Esophagus muscularis mucosa (tissue), 4 donors: Measurements from ENCODE around the gene DGKA. TPM values are rescaled to one million over a fixed set of nuclear protein-coding genes. Genes with fewer than 3 reads are reported as not detected.

Experiments
- DNase-seq: peaks from one replicate; pipeline ENCODE4 v3.0.0-alpha.2; 2017; ENCODE audit errors: extremely low spot score
- H3K27ac ChIP-seq, 4 donors: fragments of 200-600 bp; sonication (generic); replicated peaks in 1 of 4; 1 replicate in 3 of 4; 2 replicates in 1 of 4; pipeline ENCODE4 v1.5.1; 2016 to 2019; ENCODE audit warnings: mild to moderate bottlenecking in 1 of 4
- H3K27me3 ChIP-seq, 4 donors: fragments of 200-600 bp; sonication (generic); one replicate each; pipeline versions ENCODE4 v1.5.1 to v1.6.0; 2016 to 2019
- H3K36me3 ChIP-seq, 4 donors: fragments of 200-600 bp; sonication (generic); one replicate each; pipeline ENCODE4 v1.5.1; 2016 to 2019
- H3K4me1 ChIP-seq, 4 donors: fragments of 200-600 bp; sonication (generic); one replicate each; pipeline ENCODE4 v1.5.1; 2016 to 2019
- H3K4me3 ChIP-seq, 4 donors: fragments of 200-600 bp; sonication (generic); 1 replicate in 2 of 4; 2 replicates in 2 of 4; pipeline ENCODE4 v1.5.1; 2016 to 2019; ENCODE audit warnings: mild to moderate bottlenecking in 4 of 4, moderate library complexity in 1 of 4
- H3K9me3 ChIP-seq, 4 donors: fragments of 200-600 bp; sonication (generic); 1 replicate in 3 of 4; 2 replicates in 1 of 4; pipeline ENCODE4 v1.5.1; 2016 to 2019
- CTCF ChIP-seq, 3 experiments: fragments of 200-600 bp in 2 of 3; fragments of 450-650 bp in 1 of 3; sonication (generic) in 2 of 3; IDR thresholded peaks; one replicate each; pipeline ENCODE4 v1.5.1; 2017 to 2019; ENCODE audit warnings: antibody characterized with exemption in 3 of 3, mild to moderate bottlenecking in 2 of 3, moderate library complexity in 1 of 3
- EP300 ChIP-seq: sonication (generic); formaldehyde crosslinking; IDR thresholded peaks from one replicate; pipeline ENCODE4 v1.6.1; 2017; ENCODE audit warnings: antibody characterized with exemption
- POLR2A ChIP-seq: fragments of 450-650 bp; IDR thresholded peaks from one replicate; pipeline ENCODE4 v1.6.1; 2017; ENCODE audit warnings: antibody characterized with exemption, moderate library complexity, mild to moderate bottlenecking, low read depth
- POLR2AphosphoS5 ChIP-seq, 2 donors: sonication (generic); formaldehyde crosslinking; IDR thresholded peaks; one replicate each; pipeline ENCODE4 v1.6.1; 2017; ENCODE audit warnings: antibody characterized with exemption in 2 of 2
- WGBS: methylation state at CpG from one replicate; pipeline ENCODE4 v1.1.5; 2018; 5-methylcytosine and 5-hydroxymethylcytosine counted together
- intact Hi-C: fragments of 100-400 bp; cut with DNase I; formaldehyde crosslinking; loops from one replicate; pipeline ENCODE4 v1.15.1; 2023
- total RNA-seq, 4 donors: library from RNA; depleted of rRNA; stranded (reverse); fragments of >200 nt; gene quantifications; one replicate each; pipeline versions ENCODE4 v1.1.0 to v1.2.1, GENCODE V29; 2016

Gene DGKA
- total RNA-seq, 4 donors from 2014 or later: 18.7 to 39.7 (median 24.7) TPM

GRCh38 chr12:55901881-55902490, 29.0 kb upstream of the DGKA start:
- peaks cover 6 to 28% (median 23%) of the 10 kb centered on the region in 4 donors for H3K36me3 ChIP-seq
- no peak overlapping the region for H3K4me3 ChIP-seq
- WGBS: 90% methylated on average over 7 of the region's 7 CpGs
- intact Hi-C loops: no loop called here
- no peaks in the 10 kb centered on the region for H3K4me1 ChIP-seq
- no peaks in the 10 kb centered on the region for H3K9me3 ChIP-seq
- H3K27me3 ChIP-seq: no peaks in the 10 kb centered on the region
- no peak overlapping the region for H3K27ac ChIP-seq
- no peak for DNase-seq
- TF ChIP-seq POLR2AphosphoS5 (IDR thresholded peaks at IDR 0.05) (no peak), CTCF (IDR thresholded peaks at IDR 0.05) (no peak), EP300 (no peak), POLR2A (no peak)

- H3K4me3 ChIP-seq: no peak overlapping the region
These were observed 24.9 kb upstream of the DGKA start for GRCh38 chr12:55906056-55906455.

GRCh38 chr12:55908726-55909512, 22.0 kb upstream of the DGKA start:
- H3K27me3 ChIP-seq: no peaks in the 10 kb centered on the region

More at GRCh38 chr12:55906056-55906455, 24.9 kb upstream of the DGKA start:
- Histone ChIP-seq H3K27me3 (no peaks in the 10 kb centered on the region), H3K9me3 (no peaks in the 10 kb centered on the region), H3K27ac (no peak overlapping the region), H3K4me1 (peaks cover 10 to 18% (median 15%) of the 10 kb centered on the region in 4 donors), H3K36me3 (peaks cover 6 to 23% (median 21%) of the 10 kb centered on the region in 4 donors)
- intact Hi-C loops: no loop called here
- DNase-seq: no peak
- WGBS: 70% methylated on average over 1 of the region's 1 CpG
- TF ChIP-seq POLR2A (no peak), CTCF (IDR thresholded peaks at IDR 0.05) (no peak), POLR2AphosphoS5 (IDR thresholded peaks at IDR 0.05) (no peak)

GRCh38 chr12:55909513-55909884, 21.5 kb upstream of the DGKA start:
- H3K4me1 ChIP-seq: peaks cover 15 to 20% (median 17%) of the 10 kb centered on the region in 4 donors
- H3K27ac ChIP-seq: peak overlapping the region in 3 of 4 donors; percentile 4 to 52 (median 32)
- intact Hi-C loops: no loop called here

More at GRCh38 chr12:55908726-55909512, 22.0 kb upstream of the DGKA start:
- intact Hi-C loops: no loop called here
- DNase-seq: no peak
- Histone ChIP-seq H3K9me3 (no peaks in the 10 kb centered on the region), H3K27ac (peak overlapping the region; percentile 4 to 52 (median 28)), H3K4me3 (no peak overlapping the region), H3K36me3 (peaks cover 0 to 8% (median 4%) of the 10 kb centered on the region in 4 donors), H3K4me1 (peaks cover 15 to 20% (median 16%) of the 10 kb centered on the region in 4 donors)
- 62% methylated on average over 8 of the region's 8 CpGs for WGBS
- TF ChIP-seq CTCF (IDR thresholded peaks at IDR 0.05) (no peak), POLR2A (no peak), POLR2AphosphoS5 (IDR thresholded peaks at IDR 0.05) (no peak), EP300 (no peak)

More at GRCh38 chr12:55909513-55909884, 21.5 kb upstream of the DGKA start:
- TF ChIP-seq POLR2A: no peak
- TF ChIP-seq POLR2AphosphoS5 (IDR thresholded peaks at IDR 0.05): no peak
- TF ChIP-seq EP300: no peak
- no peak for TF ChIP-seq CTCF (IDR thresholded peaks at IDR 0.05)
- no peak overlapping the region for H3K4me3 ChIP-seq
- H3K27me3 ChIP-seq: no peaks in the 10 kb centered on the region
- H3K36me3 ChIP-seq: peaks cover 0 to 10% (median 4%) of the 10 kb centered on the region in 4 donors
- 67% methylated on average over 2 of the region's 2 CpGs for WGBS
- no peak for DNase-seq
- no peaks in the 10 kb centered on the region for H3K9me3 ChIP-seq
